Endothelial cell of umbilical vein (primary cell): ENCODE results near the gene MAP3K19. TPM values are rescaled to one million over a fixed set of nuclear protein-coding genes. Genes with fewer than 3 reads are reported as not detected.
A peak's percentile ranks its signal among the peaks of the same experiment; 100 is the strongest.

Source experiments
- BruUV-seq: library from RNA; stranded (reverse); fragments of 400-500 nt; replicated peaks from 2 replicates; lab custom pipeline; 2021; lab: Mats Ljungman, UMichigan
- CTCF ChIA-PET: fragments of 300-600, 350-600 bp; sonication (Branson Sonifier 250); formaldehyde crosslinking; loops from one replicate; lab custom pipeline; 2021; ENCODE audit warnings: antibody characterized with exemption, inconsistent platforms; lab: Charles Lee
- POLR2A ChIA-PET: fragments of 300-600, 350-600 bp; sonication (Branson Sonifier 250); formaldehyde crosslinking; loops from one replicate; lab custom pipeline; 2021; ENCODE audit warnings: antibody characterized with exemption, inconsistent platforms; lab: Charles Lee
- DNase-seq: peaks from one replicate; pipeline ENCODE4 v3.0.0-alpha.2; 2011; ENCODE audit warnings: low read depth, low spot score
- FAIRE-seq: peaks from 2 replicates; lab custom pipeline; 2011; peaks lifted over from hg19 to GRCh38; lab: Jason Lieb, UNC
- H2AFZ ChIP-seq: 2 replicates; pipeline ENCODE4 v1.6.0; 2012; ENCODE audit warnings: low read depth, low read length, control low read depth, inconsistent platforms
- H3K27ac ChIP-seq: 2 replicates; pipeline ENCODE4 v1.5.1; 2011; ENCODE audit warnings: low read depth, mild to moderate bottlenecking, control low read depth, low read length, moderate library complexity; ENCODE audit not compliant: insufficient read depth
- H3K27me3 ChIP-seq, 2 experiments: 2 replicates each; pipeline versions ENCODE4 v1.6.0 to v1.6.1; 2011; ENCODE audit warnings: low read length in 2 of 2, mixed read lengths in 1 of 2; ENCODE audit not compliant: control insufficient read depth in 2 of 2, insufficient read depth in 2 of 2
- H3K36me3 ChIP-seq, 2 experiments: 2 replicates in 1 of 2; 3 replicates in 1 of 2; pipeline ENCODE4 v1.5.1; 2011; ENCODE audit warnings: low read length in 2 of 2, mild to moderate bottlenecking in 1 of 2, moderate library complexity in 1 of 2; ENCODE audit not compliant: control insufficient read depth in 2 of 2, insufficient read depth in 2 of 2; ENCODE audit errors: extremely low read depth in 1 of 2
- H3K4me1 ChIP-seq: 3 replicates; pipeline ENCODE4 v1.5.1; 2011; ENCODE audit warnings: mild to moderate bottlenecking, low read length; ENCODE audit not compliant: control insufficient read depth, insufficient read depth; ENCODE audit errors: extremely low read depth
- H3K4me2 ChIP-seq: 2 replicates; pipeline ENCODE4 v1.6.1; 2011; ENCODE audit warnings: low read length, control low read depth, mixed read lengths; ENCODE audit not compliant: insufficient read depth
- H3K4me3 ChIP-seq, 3 experiments: fragments of 200-600 bp in 1 of 3; sonication (generic), shearing (Covaris generic) in 1 of 3; replicated peaks in 1 of 3; 2 replicates each; pipeline ENCODE4 v1.5.1; 2011 to 2016; ENCODE audit warnings: control low read depth in 3 of 3, low read length in 3 of 3, mild to moderate bottlenecking in 2 of 3, inconsistent platforms in 1 of 3, low read depth in 1 of 3, moderate library complexity in 1 of 3; ENCODE audit not compliant: insufficient read depth in 1 of 3
- H3K79me2 ChIP-seq: 2 replicates; pipeline ENCODE4 v1.6.0; 2012; ENCODE audit warnings: low read length, inconsistent platforms; ENCODE audit not compliant: control insufficient read depth, insufficient read depth
- H3K9ac ChIP-seq: replicated peaks from 2 replicates; pipeline ENCODE3; 2011; ENCODE audit warnings: low read length, control low read depth; ENCODE audit not compliant: insufficient read depth; ENCODE audit errors: extremely low read depth
- H3K9me1 ChIP-seq: replicated peaks from 3 replicates; pipeline ENCODE4 v1.6.0; 2011; ENCODE audit warnings: mild to moderate bottlenecking, low read length; ENCODE audit not compliant: control insufficient read depth, insufficient read depth; ENCODE audit errors: extremely low read depth
- H3K9me3 ChIP-seq: replicated peaks from 2 replicates; pipeline ENCODE4 v1.5.1; 2012; ENCODE audit warnings: low read length, inconsistent platforms; ENCODE audit not compliant: control insufficient read depth, insufficient read depth
- H4K20me1 ChIP-seq: replicated peaks from 2 replicates; pipeline ENCODE3; 2011; ENCODE audit warnings: mild to moderate bottlenecking, low read length; ENCODE audit not compliant: control insufficient read depth, insufficient read depth; ENCODE audit errors: extremely low read depth
- EZH2 ChIP-seq: IDR thresholded peaks from 2 replicates; pipeline ENCODE4 v1.6.1; 2012; ENCODE audit warnings: borderline replicate concordance, low read depth, mild to moderate bottlenecking, moderate library complexity, low read length, inconsistent platforms; ENCODE audit not compliant: severe bottlenecking
- FOS ChIP-seq: IDR thresholded peaks from 2 replicates; pipeline ENCODE4 v1.6.1; 2011; ENCODE audit warnings: mild to moderate bottlenecking, low read length, moderate library complexity, borderline replicate concordance; ENCODE audit not compliant: insufficient read depth
- GATA2 ChIP-seq: IDR thresholded peaks from 2 replicates; pipeline ENCODE4 v1.7.0; 2011; ENCODE audit warnings: low read depth, mild to moderate bottlenecking, moderate library complexity, mixed read lengths, low read length; ENCODE audit not compliant: insufficient read length, insufficient read depth
- JUN ChIP-seq: IDR thresholded peaks from 2 replicates; pipeline ENCODE4 v1.6.1; 2011; ENCODE audit warnings: borderline replicate concordance, low read depth; ENCODE audit not compliant: insufficient read length, insufficient read depth
- MYC ChIP-seq: IDR thresholded peaks from one replicate; pipeline ENCODE4 v1.6.1; 2011; ENCODE audit warnings: mild to moderate bottlenecking, low read depth, low read length
- POLR2A ChIP-seq: IDR thresholded peaks from 2 replicates; pipeline ENCODE4 v1.6.1; 2012; ENCODE audit warnings: low read depth, mild to moderate bottlenecking, control low read depth, low read length
- POLR2AphosphoS5 ChIP-seq: IDR thresholded peaks from 2 replicates; pipeline ENCODE4 v1.6.1; 2012; ENCODE audit warnings: low read depth, mild to moderate bottlenecking, control low read depth, low read length, moderate library complexity; ENCODE audit not compliant: insufficient read depth
- dilution Hi-C: fragments of 300-500 bp; cut with MboI; formaldehyde crosslinking; loops from one replicate; pipeline ENCODE4 v1.15.0; 2019; ENCODE audit warnings: low sequenced_read_pairs; ENCODE audit not compliant: extremely low pct_ligation_motif_present
- intact Hi-C: fragments of 100-400 bp; cut with micrococcal nuclease; formaldehyde crosslinking; loops from one replicate; pipeline ENCODE4 v1.10.0; 2022
- polyA plus RNA-seq, 4 experiments: library from polyadenylated mRNA; depleted of rRNA in 3 of 4; stranded (reverse) in 3 of 4; unstranded in 1 of 4; fragments of >200 nt; gene quantifications; 2 replicates each; pipeline versions ENCODE4 v1.2.1 to v1.2.3, GENCODE V29; 2011 to 2012; ENCODE audit warnings: missing spikeins in 1 of 4
- total RNA-seq: library from RNA; stranded (reverse); gene quantifications from 2 replicates; pipeline ENCODE4 v1.2.3, GENCODE V29; 2021
- TF ChIP-seq, protein P1 (sequence below), 2 donors: IDR thresholded peaks; 1 replicate in 1 of 2; 2 replicates in 1 of 2; pipeline ENCODE4 v1.5.1; 2011; ENCODE audit warnings: low read length in 2 of 2, mild to moderate bottlenecking in 2 of 2, moderate library complexity in 2 of 2, control low read depth in 1 of 2, inconsistent platforms in 1 of 2, low read depth in 1 of 2; ENCODE audit not compliant: insufficient read depth in 1 of 2; ENCODE audit errors: extremely low read depth in 1 of 2
- TF ChIP-seq, protein P2 (sequence below): IDR thresholded peaks from 2 replicates; pipeline ENCODE4 v1.6.1; 2011; ENCODE audit not compliant: insufficient read depth, insufficient read length

The MAP3K19 gene
- total and polyA plus RNA-seq, 2 donors (not counting 3 experiments of a cell fraction or from before 2014, with no cell fraction given) = not detected

DNA sequence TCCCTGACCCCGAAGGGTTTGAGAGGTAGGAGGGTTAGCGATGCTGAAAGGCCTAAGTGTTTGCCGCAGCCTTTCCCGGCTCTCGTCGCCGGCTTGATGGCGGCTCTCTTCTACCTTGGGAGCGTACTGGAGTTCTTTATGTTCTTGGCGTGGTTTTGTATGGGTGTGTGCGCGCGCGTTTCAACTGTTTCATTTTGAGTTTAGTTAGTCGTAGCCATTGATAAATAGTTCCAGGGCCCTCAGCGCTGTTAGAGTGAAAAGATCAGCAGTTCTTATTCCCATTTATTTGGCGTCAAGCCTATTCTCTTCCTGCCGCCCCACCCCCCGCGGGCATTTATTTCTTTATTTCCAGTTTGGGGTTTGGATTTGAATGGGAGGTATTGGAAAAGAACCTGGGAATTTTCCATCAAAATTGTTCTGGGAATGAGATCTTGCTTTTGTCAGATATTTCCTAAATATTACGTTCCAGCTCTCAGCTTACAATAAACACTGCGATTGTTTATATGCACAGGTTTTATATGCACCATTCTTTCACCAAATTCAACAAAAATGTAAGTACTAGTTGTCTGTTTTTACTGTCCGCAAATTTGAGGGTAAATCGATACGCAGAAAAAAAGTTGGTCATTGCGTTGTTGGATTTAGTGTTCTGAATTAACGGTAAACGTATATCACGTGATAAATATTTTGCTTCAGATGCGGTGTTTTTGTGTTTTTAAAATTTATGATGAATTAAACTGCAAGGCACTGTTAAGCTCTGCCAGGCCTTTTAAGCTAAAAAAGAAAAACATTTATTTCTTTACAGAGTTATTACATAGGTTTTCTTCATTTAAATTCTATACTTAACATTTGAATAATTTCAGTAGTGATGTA is 127.7 kb downstream of the MAP3K19 start:
- Histone ChIP-seq H3K4me1 (peaks cover 17% of the 10 kb centered on the region), H3K9ac (peak overlapping the region; percentile 97), H3K79me2 (peaks cover 59% of the 10 kb centered on the region), H3K9me3 (no peaks in the 10 kb centered on the region), H3K4me3 (peak overlapping the region; percentile 93 to 100 (median 100)), H3K9me1 (no peaks in the 10 kb centered on the region), H3K36me3 (peaks cover 0 to 3% of the 10 kb centered on the region in 2 experiments), H3K4me2 (peak overlapping the region; percentile 99), H4K20me1 (peaks cover 21% of the 10 kb centered on the region), H2AFZ (peak overlapping the region; percentile 89), H3K27me3 (no peaks in the 10 kb centered on the region), H3K27ac (peak overlapping the region; percentile 91)
- ChIA-PET CTCF (interaction anchor here (2.9 kb wide), 1 partner anchor 469 kb away, joined by 17 read pairs; no protein-coding TSS in a partner anchor), POLR2A (no interaction called here)
- TF ChIP-seq POLR2AphosphoS5 (no peak), GATA2 (no peak), FOS (no peak), MYC (no peak), POLR2A (no peak), JUN (no peak), EZH2 (no peak)
- TF ChIP-seq, protein P1, sequence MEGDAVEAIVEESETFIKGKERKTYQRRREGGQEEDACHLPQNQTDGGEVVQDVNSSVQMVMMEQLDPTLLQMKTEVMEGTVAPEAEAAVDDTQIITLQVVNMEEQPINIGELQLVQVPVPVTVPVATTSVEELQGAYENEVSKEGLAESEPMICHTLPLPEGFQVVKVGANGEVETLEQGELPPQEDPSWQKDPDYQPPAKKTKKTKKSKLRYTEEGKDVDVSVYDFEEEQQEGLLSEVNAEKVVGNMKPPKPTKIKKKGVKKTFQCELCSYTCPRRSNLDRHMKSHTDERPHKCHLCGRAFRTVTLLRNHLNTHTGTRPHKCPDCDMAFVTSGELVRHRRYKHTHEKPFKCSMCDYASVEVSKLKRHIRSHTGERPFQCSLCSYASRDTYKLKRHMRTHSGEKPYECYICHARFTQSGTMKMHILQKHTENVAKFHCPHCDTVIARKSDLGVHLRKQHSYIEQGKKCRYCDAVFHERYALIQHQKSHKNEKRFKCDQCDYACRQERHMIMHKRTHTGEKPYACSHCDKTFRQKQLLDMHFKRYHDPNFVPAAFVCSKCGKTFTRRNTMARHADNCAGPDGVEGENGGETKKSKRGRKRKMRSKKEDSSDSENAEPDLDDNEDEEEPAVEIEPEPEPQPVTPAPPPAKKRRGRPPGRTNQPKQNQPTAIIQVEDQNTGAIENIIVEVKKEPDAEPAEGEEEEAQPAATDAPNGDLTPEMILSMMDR (IDR thresholded peaks at IDR 0.05; ENCODE audit: extremely low read depth in 1 of 2, insufficient read depth in 1 of 2, low read depth in 1 of 2, low read length in 2 of 2) = no peak
- TF ChIP-seq, protein P2, sequence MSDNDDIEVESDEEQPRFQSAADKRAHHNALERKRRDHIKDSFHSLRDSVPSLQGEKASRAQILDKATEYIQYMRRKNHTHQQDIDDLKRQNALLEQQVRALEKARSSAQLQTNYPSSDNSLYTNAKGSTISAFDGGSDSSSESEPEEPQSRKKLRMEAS = no peak
- dilution Hi-C loops = no loop called here
- BruUV-seq = no TSS peak
- intact Hi-C loops = loop anchor here (2.0 to 5.0 kb wide), 3 partner anchors 133 to 821 kb away; partner anchors contain the start of genes RAB3GAP1 and UBXN4
- DNase-seq (peak; percentile 44), FAIRE-seq (peak; percentile 37)
